ENCODE measurements around the gene RBM8A. TPM values are rescaled to one million over a fixed set of nuclear protein-coding genes. Genes with fewer than 3 reads are reported as not detected.
A peak's percentile ranks its signal among the peaks of the same experiment; 100 is the strongest.

Gene RBM8A
- total RNA-seq, 3 donors from 2014 or later (not counting 1 experiment from before 2014, with no cell fraction given) = 172 to 204 (median 200) TPM

GRCh38 chr1:145918144-145918991 lies 8.9 kb downstream of the RBM8A start, which contains the start of gene PEX11B:
Gene PEX11B (minus strand): TSS chr1:145918717. CDS start chr1:145918688, 29 bp downstream.
- H3K4me1 Mint-ChIP-seq = peaks cover 33 to 43% of the 10 kb centered on the region in 2 donors
- TF ChIP-seq CTCF (IDR thresholded peaks at IDR 0.05) = no peak
- peaks cover 31% of the 10 kb centered on the region for H3K36me3 ChIP-seq (ENCODE audit: control insufficient read depth, insufficient read depth, low read length)
- no peaks in the 10 kb centered on the region for H3K9me3 Mint-ChIP-seq
- H3K36me3 Mint-ChIP-seq = peaks cover 16% of the 10 kb centered on the region
- peaks cover 22% of the 10 kb centered on the region for H3K4me1 ChIP-seq (ENCODE audit: control insufficient read depth, insufficient read depth, low read length)
- under 1% methylated on average over 51 of the region's 51 CpGs for WGBS (ENCODE audit: insufficient coverage)
- intact Hi-C loops (cut with micrococcal nuclease) = loop anchor here (2.0 kb wide), 3 partner anchors 46 to 120 kb away; partner anchors contain the start of genes ANKRD34A, PIAS3 and POLR3GL
- H3K4me3 Mint-ChIP-seq = peak within 1 kb of the TSS; percentile 95
- peak; percentile 90 to 96 for DNase-seq
- ATAC-seq = peak; percentile 89 to 96 (median 89)
- peak within 1 kb of the TSS; percentile 82 for H3K27ac ChIP-seq (ENCODE audit: low read length)
- H3K27me3 ChIP-seq (ENCODE audit: control insufficient read depth, insufficient read depth, low read length) = no peaks in the 10 kb centered on the region
- no peaks in the 10 kb centered on the region for H3K27me3 Mint-ChIP-seq (ENCODE audit: low read depth in 2 of 2)
- H3K9me3 ChIP-seq (ENCODE audit: control insufficient read depth, insufficient read depth, low read length) = no peaks in the 10 kb centered on the region
- H3K27ac Mint-ChIP-seq = peak within 1 kb of the TSS; percentile 91 to 92
- H3K4me3 ChIP-seq (ENCODE audit: low read length) = peak within 1 kb of the TSS; percentile 65

GRCh38 chr1:145917595-145917994 lies 9.7 kb downstream of the RBM8A start:
- DNase-seq (no peak), ATAC-seq (no peak)
- intact Hi-C loops (cut with micrococcal nuclease) = no loop called here
- Mint-ChIP-seq H3K4me3 (peak overlapping the region; percentile 95), H3K9me3 (no peaks in the 10 kb centered on the region), H3K36me3 (peaks cover 20% of the 10 kb centered on the region), H3K27me3 (ENCODE audit: low read depth in 2 of 2) (no peaks in the 10 kb centered on the region), H3K27ac (peak overlapping the region; percentile 91 to 92), H3K4me1 (peaks cover 33 to 43% of the 10 kb centered on the region in 2 donors)
- H3K27me3 ChIP-seq (ENCODE audit: control insufficient read depth, insufficient read depth, low read length) = no peaks in the 10 kb centered on the region
- H3K36me3 ChIP-seq (ENCODE audit: control insufficient read depth, insufficient read depth, low read length) = peaks cover 28% of the 10 kb centered on the region
- H3K27ac ChIP-seq (ENCODE audit: low read length) = no peak overlapping the region
- 98% methylated on average over 4 of the region's 5 CpGs for WGBS (ENCODE audit: insufficient coverage)
- H3K4me1 ChIP-seq (ENCODE audit: control insufficient read depth, insufficient read depth, low read length) = peaks cover 22% of the 10 kb centered on the region
- no peaks in the 10 kb centered on the region for H3K9me3 ChIP-seq (ENCODE audit: control insufficient read depth, insufficient read depth, low read length)
- TF ChIP-seq CTCF (IDR thresholded peaks at IDR 0.05) = no peak
- H3K4me3 ChIP-seq (ENCODE audit: low read length) = peak overlapping the region; percentile 65

- ATAC-seq = no peak
- DNase-seq = no peak
These were observed 10.5 kb downstream of the RBM8A start for GRCh38 chr1:145916745-145917144.

More at GRCh38 chr1:145916745-145917144, 10.5 kb downstream of the RBM8A start:
- H3K4me3 Mint-ChIP-seq = peak overlapping the region; percentile 95
- no peaks in the 10 kb centered on the region for H3K9me3 ChIP-seq (ENCODE audit: control insufficient read depth, insufficient read depth, low read length)
- WGBS (ENCODE audit: insufficient coverage) = 95% methylated on average over 5 of the region's 5 CpGs
- no peaks in the 10 kb centered on the region for H3K27me3 Mint-ChIP-seq (ENCODE audit: low read depth in 2 of 2)
- no peak overlapping the region for H3K4me3 ChIP-seq (ENCODE audit: low read length)
- H3K27ac ChIP-seq (ENCODE audit: low read length) = no peak overlapping the region
- peaks cover 32% of the 10 kb centered on the region for H3K36me3 ChIP-seq (ENCODE audit: control insufficient read depth, insufficient read depth, low read length)
- H3K27me3 ChIP-seq (ENCODE audit: control insufficient read depth, insufficient read depth, low read length) = no peaks in the 10 kb centered on the region
- H3K4me1 Mint-ChIP-seq = peaks cover 33 to 43% of the 10 kb centered on the region in 2 donors
- peak overlapping the region; percentile 58 to 92 for H3K27ac Mint-ChIP-seq
- peaks cover 22% of the 10 kb centered on the region for H3K4me1 ChIP-seq (ENCODE audit: control insufficient read depth, insufficient read depth, low read length)
- no peak for TF ChIP-seq CTCF (IDR thresholded peaks at IDR 0.05)
- H3K9me3 Mint-ChIP-seq = no peaks in the 10 kb centered on the region
- H3K36me3 Mint-ChIP-seq = peaks cover 20% of the 10 kb centered on the region
- intact Hi-C loops (cut with micrococcal nuclease) = no loop called here
